SU-DHL-6 (cell line): ENCODE results near the gene MTG2.

ENCODE experiments used
- H2AFZ ChIP-seq: fragments of 200-600 bp; sonication (generic); 2 replicates; pipeline ENCODE4 v1.6.1; 2014; ENCODE audit warnings: low read depth, mild to moderate bottlenecking, moderate library complexity, mixed read lengths, antibody characterized with exemption, low read length; ENCODE audit not compliant: severe bottlenecking
- H3F3A ChIP-seq: fragments of 200-600 bp; shearing (Covaris generic); 2 replicates; pipeline ENCODE4 v1.6.0; 2016; ENCODE audit warnings: antibody characterized with exemption, mild to moderate bottlenecking; ENCODE audit not compliant: insufficient read depth
- H3K27ac ChIP-seq: fragments of 200-600 bp; sonication (generic); 2 replicates; pipeline ENCODE4 v1.5.1; 2016; ENCODE audit warnings: low read depth, mild to moderate bottlenecking, low read length, moderate library complexity, mixed read lengths
- H3K27me3 ChIP-seq: fragments of 200-600 bp; sonication (generic), shearing (Covaris generic); 2 replicates; pipeline ENCODE4 v1.6.0; 2014; ENCODE audit warnings: mild to moderate bottlenecking, low read length
- H3K36me3 ChIP-seq: fragments of 200-600 bp; sonication (generic); 2 replicates; pipeline ENCODE4 v1.6.1; 2014; ENCODE audit warnings: mild to moderate bottlenecking, low read length, mixed read lengths
- H3K4me2 ChIP-seq: fragments of 300-600, 200-600 bp; shearing (Covaris generic), sonication (generic); 2 replicates; pipeline ENCODE4 v1.6.0; 2014; ENCODE audit warnings: low read length, low read depth, mild to moderate bottlenecking; ENCODE audit not compliant: poor library complexity, severe bottlenecking
- H3K4me3 ChIP-seq: fragments of 200-600 bp; sonication (generic); 2 replicates; pipeline ENCODE4 v1.5.1; 2014; ENCODE audit warnings: antibody characterized with exemption, low read length, mild to moderate bottlenecking, mixed read lengths; ENCODE audit not compliant: insufficient read depth, poor library complexity, severe bottlenecking
- H3K79me2 ChIP-seq: fragments of 200-600 bp; sonication (generic); 2 replicates; pipeline ENCODE4 v1.6.1; 2014; ENCODE audit warnings: mild to moderate bottlenecking, low read length, moderate library complexity; ENCODE audit not compliant: insufficient read depth
- H3K9ac ChIP-seq: fragments of 200-600 bp; sonication (generic); 2 replicates; pipeline ENCODE4 v1.7.0; 2014; ENCODE audit warnings: mild to moderate bottlenecking, low read length
- H3K9me2 ChIP-seq: fragments of 200-600 bp; sonication (generic); replicated peaks from 2 replicates; pipeline ENCODE4 v1.6.1; 2014; ENCODE audit warnings: low read length; ENCODE audit not compliant: insufficient read depth
- H3K9me3 ChIP-seq: fragments of 200-600 bp; sonication (generic); 2 replicates; pipeline ENCODE4 v1.6.1; 2014; ENCODE audit warnings: low read length, mixed read lengths; ENCODE audit not compliant: insufficient read depth
- H4K20me1 ChIP-seq: fragments of 200-600 bp; sonication (generic); 2 replicates; pipeline ENCODE4 v1.6.1; 2014; ENCODE audit warnings: low read depth, mild to moderate bottlenecking, antibody characterized with exemption, low read length, moderate library complexity, mixed read lengths
- CTCF ChIP-seq: fragments of 200-600 bp; sonication (generic); IDR thresholded peaks from one replicate; pipeline ENCODE4 v1.5.1; 2017; ENCODE audit warnings: antibody characterized with exemption, mild to moderate bottlenecking, low read length, moderate library complexity; ENCODE audit not compliant: insufficient read depth, poor library complexity, severe bottlenecking
- EZH2phosphoT487 ChIP-seq: fragments of 200-600 bp; sonication (generic), shearing (Covaris generic); conservative IDR thresholded peaks from 2 replicates; pipeline ENCODE4 v1.6.1; 2018; ENCODE audit warnings: mild to moderate bottlenecking, antibody characterized with exemption, low read length, moderate library complexity, mixed read lengths

The MTG2 gene

GRCh38 chr20:62181808-62182207 lies 1.0 kb upstream of the MTG2 start:
- Histone ChIP-seq H3K9ac (peak overlapping the region; percentile 98), H3K4me3 (peak overlapping the region; percentile 98), H3F3A (peaks cover 18% of the 10 kb centered on the region), H2AFZ (peak overlapping the region; percentile 1), H3K9me2 (no peaks in the 10 kb centered on the region), H3K27ac (peak overlapping the region; percentile 70), H3K79me2 (peaks cover 31% of the 10 kb centered on the region), H3K9me3 (no peaks in the 10 kb centered on the region), H4K20me1 (no peaks in the 10 kb centered on the region), H3K4me2 (peak overlapping the region; percentile 70), H3K27me3 (no peaks in the 10 kb centered on the region), H3K36me3 (0 out of 2 replicates have a peak, but pooled peaks cover 2% of the 10 kb centered on the region)
- TF ChIP-seq CTCF (no peak), EZH2phosphoT487 (no peak)

GRCh38 chr20:62183426-62184142 lies 756 bp downstream of the MTG2 start:
- TF ChIP-seq EZH2phosphoT487 (no peak), CTCF (no peak)
- Histone ChIP-seq H3K27ac (peak overlapping the region; percentile 70), H3K79me2 (peaks cover 48% of the 10 kb centered on the region), H2AFZ (peak overlapping the region; percentile 65), H3K9ac (peak overlapping the region; percentile 98), H3K9me2 (no peaks in the 10 kb centered on the region), H3K27me3 (no peaks in the 10 kb centered on the region), H3K4me2 (peak overlapping the region; percentile 97), H3K4me3 (peak overlapping the region; percentile 98), H4K20me1 (no peaks in the 10 kb centered on the region), H3K9me3 (no peaks in the 10 kb centered on the region), H3K36me3 (0 out of 2 replicates have a peak, but pooled peaks cover 2% of the 10 kb centered on the region), H3F3A (peaks cover 20% of the 10 kb centered on the region)

- no peak overlapping the region for H3K4me3 ChIP-seq
- TF ChIP-seq CTCF: no peak
- no peak for TF ChIP-seq EZH2phosphoT487
- no peaks in the 10 kb centered on the region for H3K9me3 ChIP-seq
- H3K4me2 ChIP-seq: no peak overlapping the region
- no peaks in the 10 kb centered on the region for H3K27me3 ChIP-seq
- H3K9me2 ChIP-seq: no peaks in the 10 kb centered on the region
- no peak overlapping the region for H3K27ac ChIP-seq
- no peak overlapping the region for H3K9ac ChIP-seq
- no peaks in the 10 kb centered on the region; the same call in 1 of the 2 replicates for H4K20me1 ChIP-seq
- peaks cover 68% of the 10 kb centered on the region for H3K79me2 ChIP-seq
- peaks cover 15% of the 10 kb centered on the region for H3F3A ChIP-seq
- no peaks in the 10 kb centered on the region for H3K36me3 ChIP-seq
- H2AFZ ChIP-seq: no peak overlapping the region
Measured at GRCh38 chr20:62186096-62186426, 3.2 kb downstream of the MTG2 start.
